IMR-90 (cell line): Measurements from ENCODE around the gene ZNF783. TPM values are rescaled to one million over a fixed set of nuclear protein-coding genes. Genes with fewer than 3 reads are reported as not detected.

Experiments
- ATAC-seq: fragments of 200-7000 bp; cut with Tn5 transposase; 2 replicates; pipeline ENCODE4 v1.9.1; 2020; ENCODE audit warnings: low read depth, mild to moderate bottlenecking, moderate library complexity
- BruUV-seq: library from RNA; stranded (reverse); fragments of 400-500 nt; replicated peaks from 2 replicates; lab custom pipeline; 2021; lab: Mats Ljungman, UMichigan
- CTCF ChIA-PET: fragments of 300-600 bp; formaldehyde crosslinking; extraction: SDS; loops from one replicate; lab custom pipeline; 2021; ENCODE audit warnings: antibody characterized with exemption; lab: Yijun Ruan, JAX
- POLR2A ChIA-PET: fragments of 300-600 bp; sonication (Branson Sonifier 250); formaldehyde crosslinking; loops from one replicate; lab custom pipeline; 2022; ENCODE audit warnings: antibody characterized with exemption; ENCODE audit not compliant: unreplicated experiment; lab: Charles Lee
- DNase-seq: peaks from one replicate; pipeline ENCODE4 v3.0.0; 2013
- H2AFZ ChIP-seq: replicated peaks from 2 replicates; pipeline ENCODE3; 2013; ENCODE audit warnings: low read length, mild to moderate bottlenecking; ENCODE audit not compliant: poor library complexity
- H2AK5ac ChIP-seq: 2 replicates; pipeline ENCODE4 v1.6.1; 2013; ENCODE audit warnings: low read depth, low read length, inconsistent platforms
- H2AK9ac ChIP-seq: replicated peaks from 2 replicates; pipeline ENCODE3; 2013; ENCODE audit warnings: mild to moderate bottlenecking, low read depth, low read length, moderate library complexity; ENCODE audit not compliant: poor library complexity
- H2BK120ac ChIP-seq: 2 replicates; pipeline ENCODE4 v1.6.1; 2013; ENCODE audit warnings: low read depth, low read length, inconsistent platforms
- H2BK15ac ChIP-seq: 3 replicates; pipeline ENCODE4 v1.6.1; 2013; ENCODE audit warnings: low read depth, low read length, inconsistent platforms
- H2BK20ac ChIP-seq: 2 replicates; pipeline ENCODE4 v1.6.1; 2013; ENCODE audit warnings: low read depth, mild to moderate bottlenecking, inconsistent platforms, low read length, moderate library complexity
- H2BK5ac ChIP-seq: 2 replicates; pipeline ENCODE4 v1.6.1; 2013; ENCODE audit warnings: mild to moderate bottlenecking, low read depth, low read length, inconsistent platforms; ENCODE audit not compliant: poor library complexity, severe bottlenecking
- H3K14ac ChIP-seq: replicated peaks from 2 replicates; pipeline ENCODE4 v1.6.1; 2013; ENCODE audit warnings: low read depth, low read length, inconsistent platforms
- H3K18ac ChIP-seq: 2 replicates; pipeline ENCODE4 v1.6.1; 2013; ENCODE audit warnings: low read depth, low read length, control low read depth
- H3K23ac ChIP-seq: 2 replicates; pipeline ENCODE4 v1.6.1; 2013; ENCODE audit warnings: low read depth, low read length, inconsistent platforms
- H3K27ac ChIP-seq: 2 replicates; pipeline ENCODE4 v1.5.1; 2013; ENCODE audit warnings: mild to moderate bottlenecking, control low read depth, low read length; ENCODE audit not compliant: insufficient read depth
- H3K27me3 ChIP-seq: 2 replicates; pipeline ENCODE4 v1.6.1; 2013; ENCODE audit warnings: low read length; ENCODE audit not compliant: control insufficient read depth, insufficient read depth
- H3K36me3 ChIP-seq: 2 replicates; pipeline ENCODE4 v1.6.1; 2013; ENCODE audit warnings: low read length, mixed read lengths; ENCODE audit not compliant: control insufficient read depth, insufficient read depth
- H3K4ac ChIP-seq: 2 replicates; pipeline ENCODE4 v1.6.1; 2013; ENCODE audit warnings: low read depth, low read length, inconsistent platforms
- H3K4me1 ChIP-seq: 2 replicates; pipeline ENCODE4 v1.6.1; 2013; ENCODE audit warnings: low read length, mixed read lengths; ENCODE audit not compliant: control insufficient read depth, insufficient read depth
- H3K4me2 ChIP-seq: 2 replicates; pipeline ENCODE4 v1.6.1; 2013; ENCODE audit warnings: low read depth, mild to moderate bottlenecking, control low read depth, low read length, moderate library complexity
- H3K4me3 ChIP-seq: 2 replicates; pipeline ENCODE4 v1.5.1; 2013; ENCODE audit warnings: low read depth, mild to moderate bottlenecking, control low read depth, low read length, moderate library complexity; ENCODE audit not compliant: insufficient read depth
- H3K56ac ChIP-seq: 2 replicates; pipeline ENCODE4 v1.6.1; 2013; ENCODE audit warnings: low read length, inconsistent platforms; ENCODE audit not compliant: insufficient read depth; ENCODE audit errors: extremely low read depth
- H3K79me1 ChIP-seq, 2 experiments: 2 replicates each; pipeline ENCODE4 v1.6.1; 2013; ENCODE audit warnings: low read length in 2 of 2, inconsistent platforms in 1 of 2, low read depth in 1 of 2
- H3K9ac ChIP-seq: 2 replicates; pipeline ENCODE4 v1.6.1; 2013; ENCODE audit warnings: low read depth, low read length, control low read depth
- H3K9me1 ChIP-seq: 2 replicates; pipeline ENCODE4 v1.6.1; 2013; ENCODE audit warnings: low read length, inconsistent platforms; ENCODE audit not compliant: insufficient read depth
- H3K9me3 ChIP-seq: 2 replicates; pipeline ENCODE4 v1.6.1; 2013; ENCODE audit warnings: low read length; ENCODE audit not compliant: control insufficient read depth, insufficient read depth
- H4K20me1 ChIP-seq: 2 replicates; pipeline ENCODE4 v1.6.1; 2013; ENCODE audit warnings: low read length, inconsistent platforms; ENCODE audit not compliant: insufficient read depth
- H4K5ac ChIP-seq: 2 replicates; pipeline ENCODE4 v1.6.1; 2013; ENCODE audit warnings: mild to moderate bottlenecking, low read depth, low read length, control low read depth
- H4K8ac ChIP-seq, 2 experiments: 2 replicates each; pipeline ENCODE4 v1.6.1; 2013; ENCODE audit warnings: low read depth in 2 of 2, low read length in 2 of 2, control low read depth in 1 of 2, inconsistent platforms in 1 of 2
- H4K91ac ChIP-seq: 2 replicates; pipeline ENCODE4 v1.6.1; 2013; ENCODE audit warnings: low read depth, low read length, inconsistent platforms; ENCODE audit not compliant: insufficient read depth
- BHLHE40 ChIP-seq: fragments of 150-350 bp; IDR thresholded peaks from 2 replicates; pipeline ENCODE4 v1.6.1; 2016; ENCODE audit warnings: mild to moderate bottlenecking, low read depth, low read length
- CHD1 ChIP-seq: IDR thresholded peaks from 2 replicates; pipeline ENCODE4 v1.6.1; 2012; ENCODE audit warnings: low read depth, low read length, improper control_type of control experiment
- CTCF ChIP-seq: conservative IDR thresholded peaks from 2 replicates; pipeline ENCODE4 v1.5.1; 2012; ENCODE audit warnings: mild to moderate bottlenecking, low read depth, low read length, improper control_type of control experiment
- ELK1 ChIP-seq: fragments of 150-350 bp; IDR thresholded peaks from 2 replicates; pipeline ENCODE4 v1.6.1; 2016; ENCODE audit warnings: low read depth, mild to moderate bottlenecking, low read length, moderate library complexity, borderline replicate concordance
- FOS ChIP-seq: fragments of 150-350 bp; IDR thresholded peaks from 2 replicates; pipeline ENCODE4 v1.6.1; 2016; ENCODE audit warnings: low read depth, low read length
- MAFK ChIP-seq: IDR thresholded peaks from 2 replicates; pipeline ENCODE4 v1.6.1; 2012; ENCODE audit warnings: low read depth, low read length, improper control_type of control experiment
- MAZ ChIP-seq: IDR thresholded peaks from 2 replicates; pipeline ENCODE4 v1.6.1; 2012; ENCODE audit warnings: low read depth, mild to moderate bottlenecking, low read length, improper control_type of control experiment, moderate library complexity, borderline replicate concordance
- NFE2L2 ChIP-seq: fragments of 150-350 bp; IDR thresholded peaks from 2 replicates; pipeline ENCODE4 v1.6.1; 2016; ENCODE audit warnings: low read depth, mild to moderate bottlenecking, low read length
- RCOR1 ChIP-seq: IDR thresholded peaks from 2 replicates; pipeline ENCODE4 v1.6.1; 2012; ENCODE audit warnings: mild to moderate bottlenecking, low read length, improper control_type of control experiment; ENCODE audit not compliant: insufficient replicate concordance
- RFX5 ChIP-seq: IDR thresholded peaks from 2 replicates; pipeline ENCODE4 v1.8.0; 2012; ENCODE audit warnings: low read depth, mild to moderate bottlenecking, low read length, moderate library complexity
- SMC3 ChIP-seq: fragments of 150-350 bp; IDR thresholded peaks from 2 replicates; pipeline ENCODE4 v1.6.1; 2016; ENCODE audit warnings: low read depth, mild to moderate bottlenecking, antibody characterized with exemption, low read length, moderate library complexity
- WGBS, 2 experiments: methylation state at CpG; one replicate each; pipeline versions ENCODE4 v1.1.5 to v1.1.7; 2013; ENCODE audit warnings: missing lambda C conversion rate in 2 of 2; ENCODE audit not compliant: insufficient read length in 1 of 2; ENCODE audit errors: extremely low coverage in 2 of 2; 5-methylcytosine and 5-hydroxymethylcytosine counted together
- dilution Hi-C: fragments of 300-500 bp; cut with HindIII; formaldehyde crosslinking; loops from one replicate; pipeline ENCODE4 v1.14.3; 2018; ENCODE audit warnings: low sequenced_read_pairs; ENCODE audit not compliant: unreplicated experiment
- in situ Hi-C: fragments of 300-500 bp; cut with MboI; formaldehyde crosslinking; loops from 3 replicates; pipeline ENCODE4 v1.14.3; 2019; ENCODE audit warnings: low sequenced_read_pairs, inconsistent platforms, mixed read lengths
- intact Hi-C: fragments of 100-400 bp; cut with micrococcal nuclease; formaldehyde crosslinking; loops from 2 replicates; pipeline ENCODE4 v1.10.0; 2022
- polyA plus RNA-seq, 3 experiments: library from polyadenylated mRNA; depleted of rRNA; stranded (reverse); fragments of >200 nt; gene quantifications; 2 replicates each; pipeline ENCODE4 v1.2.3, GENCODE V29; 2012; ENCODE audit warnings: low replicate concordance in 1 of 3
- total RNA-seq: library from RNA; depleted of rRNA; stranded (reverse); fragments of >200 nt; gene quantifications from 2 replicates; pipeline ENCODE4 v1.2.3, GENCODE V29; 2012

ZNF783 gene
- total and polyA plus RNA-seq, 2 of the 4 experiments (the other 2 are of a cell fraction), result 2.3 to 7.2 TPM

- H3K27me3 ChIP-seq, result no peaks in the 10 kb centered on the region
- H3K27ac ChIP-seq, result no peak overlapping the region
- no peaks in the 10 kb centered on the region for H3K9me3 ChIP-seq
- H2BK120ac ChIP-seq, result no peak overlapping the region
- BruUV-seq, result TSS peak; percentile 22
- H4K5ac ChIP-seq, result no peak overlapping the region
- no peak overlapping the region for H4K91ac ChIP-seq
- H3K36me3 ChIP-seq, result peaks cover 22% of the 10 kb centered on the region
- H3K4me2 ChIP-seq, result no peak overlapping the region
- intact Hi-C loops, result no loop called here
- no peak overlapping the region for H2BK20ac ChIP-seq
- no peak overlapping the region for H3K9ac ChIP-seq
- no peak for TF ChIP-seq RFX5
- no peak for TF ChIP-seq MAFK
- no peak for TF ChIP-seq NFE2L2
- TF ChIP-seq CTCF, result no peak
- TF ChIP-seq RCOR1, result no peak
- TF ChIP-seq FOS, result no peak
- no peak for TF ChIP-seq ELK1
- TF ChIP-seq SMC3, result no peak
- no peak for TF ChIP-seq MAZ
- no peak for TF ChIP-seq CHD1
- TF ChIP-seq BHLHE40, result no peak
- WGBS, 2 experiments, result no CpG with 5 or more reads among the region's 3 CpGs
- H2BK5ac ChIP-seq, result no peak overlapping the region
- H2AK5ac ChIP-seq, result no peak overlapping the region
- no peak overlapping the region for H3K56ac ChIP-seq
- no peak for ATAC-seq
- no peak overlapping the region for H2BK15ac ChIP-seq
- ChIA-PET CTCF (no interaction called here), POLR2A (no interaction called here)
- H3K4me3 ChIP-seq, result no peak overlapping the region
- no peak overlapping the region for H3K4ac ChIP-seq
- peaks cover 7% of the 10 kb centered on the region for H3K9me1 ChIP-seq
- in situ Hi-C loops, result no loop called here
- no peak overlapping the region for H3K18ac ChIP-seq
- H4K20me1 ChIP-seq, result peaks cover 4% of the 10 kb centered on the region
- no peak overlapping the region for H4K8ac ChIP-seq
- H3K4me1 ChIP-seq, result 0 out of 2 replicates have a peak, but pooled peaks cover 2% of the 10 kb centered on the region
- peaks cover 0 to 3% of the 10 kb centered on the region in 2 experiments; a peak in 1 of 4 replicates for H3K79me1 ChIP-seq
- H3K14ac ChIP-seq, result no peak overlapping the region
- DNase-seq, result no peak
- no peak overlapping the region for H3K23ac ChIP-seq
- no peak overlapping the region for H2AFZ ChIP-seq
- dilution Hi-C loops, result no loop called here
- H2AK9ac ChIP-seq, result no peak overlapping the region
These were observed 21.3 kb downstream of the ZNF783 start for GRCh38 chr7:149283321-149283720.
